HG03045 (cell line): ENCODE measurements around the gene ADM2.

Experiments used
- ATAC-seq: cut with Tn5 transposase; IDR thresholded peaks from one replicate; pipeline ENCODE4 v1.9.1; 2021; ENCODE audit warnings: mild to moderate bottlenecking, moderate library complexity; ENCODE audit not compliant: unreplicated experiment

ADM2 gene

GRCh38 chr22:50445071-50445879 is 36.1 kb upstream of the ADM2 start:
- no peak for ATAC-seq

- ATAC-seq: no peak
These were observed 35.2 kb upstream of the ADM2 start for GRCh38 chr22:50445880-50446707.

- ATAC-seq: no peak
These were observed 34.4 kb upstream of the ADM2 start for GRCh38 chr22:50446708-50447575.

- ATAC-seq: no peak
These were observed 33.5 kb upstream of the ADM2 start for GRCh38 chr22:50447576-50448551.

GRCh38 chr22:50452649-50453048 is 28.7 kb upstream of the ADM2 start:
- no peak for ATAC-seq

- ATAC-seq: no peak
These were observed 26.7 kb upstream of the ADM2 start for GRCh38 chr22:50454556-50455075.

GRCh38 chr22:50455201-50455600 is 26.1 kb upstream of the ADM2 start:
- no peak for ATAC-seq

- ATAC-seq: no peak
These were observed 25.3 kb upstream of the ADM2 start for GRCh38 chr22:50456026-50456425.

GRCh38 chr22:50456466-50457234 is 24.7 kb upstream of the ADM2 start:
- ATAC-seq: no peak

- ATAC-seq: no peak
These were observed 22.3 kb upstream of the ADM2 start for GRCh38 chr22:50459016-50459415.

GRCh38 chr22:50459496-50460140 is 21.7 kb upstream of the ADM2 start:
- no peak for ATAC-seq

- ATAC-seq: no peak
These were observed 20.4 kb upstream of the ADM2 start for GRCh38 chr22:50460938-50461337.

GRCh38 chr22:50461536-50461935 is 19.8 kb upstream of the ADM2 start:
- no peak for ATAC-seq

GRCh38 chr22:50461979-50462540 is 19.3 kb upstream of the ADM2 start:
- no peak for ATAC-seq

GRCh38 chr22:50463188-50463900 is 18.0 kb upstream of the ADM2 start:
- no peak for ATAC-seq

- ATAC-seq: no peak
These were observed 16.9 kb upstream of the ADM2 start for GRCh38 chr22:50464451-50464850.

- ATAC-seq: no peak
These were observed 16.0 kb upstream of the ADM2 start for GRCh38 chr22:50465066-50465930.
